NCI-H460 (cell line): ENCODE results near the gene PACRG. TPM values are rescaled to one million over a fixed set of nuclear protein-coding genes. Genes with fewer than 3 reads are reported as not detected.
A peak's percentile ranks its signal among the peaks of the same experiment; 100 is the strongest.

ENCODE experiments used
- DNase-seq: peaks from one replicate; pipeline ENCODE4 v3.0.0-alpha.2; 2016; ENCODE audit warnings: low read depth; ENCODE audit errors: extremely low read depth
- total RNA-seq: library from RNA; depleted of rRNA; stranded (reverse); fragments of >200 nt; shearing (Covaris generic); gene quantifications from 2 replicates; pipeline ENCODE4 v1.2.3, GENCODE V29; 2014

The PACRG gene
- total RNA-seq, 1 experiment from 2014 or later = 0.15 TPM

DNA sequence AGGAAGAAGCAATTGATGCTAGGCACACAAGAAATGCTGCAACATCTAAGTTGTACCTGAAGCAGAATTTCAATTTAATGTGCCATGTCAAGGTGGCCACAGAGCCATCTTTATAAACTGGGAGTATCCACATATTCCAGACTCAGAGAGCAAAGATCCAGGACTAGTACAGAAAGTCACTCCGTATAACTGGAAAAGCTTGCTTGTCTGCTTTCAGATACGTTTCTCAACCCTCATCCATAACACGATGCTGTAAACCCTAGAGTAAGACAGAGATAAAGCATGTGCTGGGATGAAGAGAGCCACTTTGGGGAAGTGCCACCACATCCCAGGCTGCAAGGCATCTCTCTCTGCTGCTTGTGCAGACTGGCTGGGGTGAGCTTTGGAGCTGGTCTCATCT is 134.7 kb downstream of the PACRG start:
- no peak for DNase-seq

DNA sequence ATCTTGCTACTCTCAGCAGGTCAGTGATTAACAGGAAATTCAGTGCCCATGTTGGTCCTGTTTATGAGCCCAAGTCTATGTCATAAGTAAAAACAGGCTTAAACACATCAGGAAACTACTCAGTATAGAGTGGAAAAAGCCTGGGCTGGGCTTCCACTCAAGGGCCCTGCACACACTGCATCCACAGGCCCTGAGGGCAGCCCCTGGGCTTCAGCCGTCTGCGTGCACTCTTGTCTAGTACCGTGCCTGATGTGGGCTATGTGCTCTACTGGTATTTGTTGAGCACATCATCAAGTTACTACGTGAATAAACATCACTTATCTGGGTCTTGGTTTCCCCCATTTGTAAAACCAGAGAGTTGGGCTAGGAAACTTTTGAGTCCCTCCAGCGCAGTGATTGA is 135.2 kb downstream of the PACRG start:
- no peak for DNase-seq

DNA sequence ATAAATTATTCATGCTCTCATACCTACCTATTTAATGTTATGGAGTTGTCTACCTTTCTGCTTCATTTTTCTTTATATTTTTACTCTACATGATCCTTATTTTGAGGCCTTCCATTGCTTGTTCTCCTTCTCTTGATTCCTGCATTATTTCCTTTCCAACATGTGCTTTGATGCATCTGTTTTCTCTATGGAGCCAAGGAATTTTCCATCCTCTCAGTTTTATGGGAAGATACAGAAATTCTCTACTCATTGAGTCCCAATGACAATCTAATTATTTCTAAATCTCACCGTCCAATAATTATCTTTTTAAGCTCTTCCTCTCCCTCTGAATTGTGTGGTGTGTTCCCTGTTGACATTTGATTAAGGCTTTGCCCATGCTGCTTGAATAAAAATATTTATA is 136.0 kb downstream of the PACRG start:
- DNase-seq = no peak

DNA sequence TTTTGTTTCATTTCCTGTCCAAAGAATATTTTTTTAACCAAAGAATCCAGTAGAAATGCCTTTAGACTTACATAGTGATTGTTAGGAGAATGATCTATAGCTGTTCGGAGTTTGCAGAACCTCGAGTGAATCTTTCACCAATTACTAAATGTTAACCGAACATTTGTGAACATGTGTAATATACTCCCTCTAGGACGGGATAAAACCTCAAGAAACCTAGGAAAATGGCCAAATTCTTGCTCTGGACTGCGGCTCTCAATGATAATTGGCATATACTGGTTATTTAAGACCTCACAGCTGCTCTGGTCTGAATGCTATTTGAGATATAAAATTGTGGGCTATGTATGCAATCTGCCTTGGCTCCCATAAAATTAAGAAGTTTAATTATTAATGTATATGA is 137.1 kb downstream of the PACRG start:
- DNase-seq = no peak

DNA sequence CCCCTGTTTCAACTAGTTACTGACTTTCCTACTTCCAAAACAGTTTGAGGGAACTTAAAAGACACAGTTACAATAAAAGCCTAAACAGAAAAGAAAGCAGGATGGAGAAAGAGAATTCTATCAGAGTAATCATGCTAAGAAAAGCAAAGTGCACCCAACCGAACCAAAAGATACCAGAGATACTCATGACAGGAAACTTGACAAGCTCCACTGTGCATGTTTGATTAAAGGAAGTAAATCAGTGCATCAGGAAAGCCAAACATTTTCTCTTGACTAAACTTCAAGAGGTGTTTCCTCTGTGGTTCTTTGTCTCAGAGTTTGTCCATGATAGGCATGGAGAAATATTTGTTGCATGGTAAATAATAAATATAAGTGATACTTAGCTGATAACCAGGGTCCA is 138.9 kb downstream of the PACRG start:
- DNase-seq = no peak

DNA sequence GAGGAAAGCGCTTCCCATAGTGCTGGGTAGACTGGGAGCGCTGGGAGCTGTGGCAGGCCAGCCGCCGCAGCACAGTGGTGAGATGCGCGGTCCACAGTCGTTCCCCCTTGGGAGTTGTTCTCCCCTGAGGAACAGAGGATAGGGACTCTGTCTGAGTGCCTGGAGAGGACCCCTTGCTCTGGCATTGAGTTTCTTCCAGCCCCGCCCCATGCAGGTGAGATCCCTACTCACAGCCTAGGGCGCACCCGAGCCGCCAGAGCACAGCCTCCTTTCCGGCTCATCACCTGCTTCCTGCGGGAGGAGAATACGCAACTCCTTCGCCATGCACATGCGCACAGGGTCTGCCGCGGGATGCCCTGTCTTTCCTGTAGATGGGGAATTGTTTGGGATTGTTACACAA is 140.6 kb downstream of the PACRG start:
- no peak for DNase-seq

DNA sequence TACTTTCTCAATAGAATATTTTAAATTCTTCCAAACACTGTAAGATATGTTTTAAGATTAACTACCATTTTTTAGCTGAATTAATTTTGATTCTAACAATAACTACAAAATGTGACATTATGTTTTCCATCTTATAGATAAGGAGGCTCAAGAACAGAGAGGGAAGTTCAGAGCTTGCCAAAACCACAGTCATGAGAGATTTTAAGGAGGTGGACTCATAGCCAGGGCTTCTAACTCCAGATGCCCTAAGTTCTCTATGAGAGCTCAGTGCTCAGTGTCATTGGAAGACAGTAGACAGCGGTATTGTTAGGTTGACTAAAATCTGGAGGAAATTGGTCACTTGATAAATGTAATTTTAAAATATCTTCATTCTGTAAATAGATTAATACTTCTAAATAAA is 144.2 kb downstream of the PACRG start:
- DNase-seq = no peak

DNA sequence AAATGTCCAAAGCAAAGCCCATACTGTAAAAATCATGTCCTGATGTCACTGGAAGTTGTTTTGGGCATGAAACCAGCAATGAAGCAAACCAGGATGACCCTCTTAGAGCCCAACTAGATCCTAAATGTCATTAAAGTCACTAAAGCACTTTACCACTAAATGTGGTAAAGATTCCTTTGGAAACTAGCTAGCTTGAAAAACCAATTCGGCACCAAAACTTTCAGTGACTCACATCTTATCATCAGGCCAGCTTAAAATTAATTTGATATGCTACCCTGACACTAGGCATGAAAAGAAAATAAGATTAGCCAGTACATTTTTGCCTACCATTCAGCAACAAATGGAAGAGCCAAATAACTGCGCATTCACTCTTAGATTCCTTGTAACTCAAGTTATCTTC is 145.8 kb downstream of the PACRG start:
- no peak for DNase-seq

DNA sequence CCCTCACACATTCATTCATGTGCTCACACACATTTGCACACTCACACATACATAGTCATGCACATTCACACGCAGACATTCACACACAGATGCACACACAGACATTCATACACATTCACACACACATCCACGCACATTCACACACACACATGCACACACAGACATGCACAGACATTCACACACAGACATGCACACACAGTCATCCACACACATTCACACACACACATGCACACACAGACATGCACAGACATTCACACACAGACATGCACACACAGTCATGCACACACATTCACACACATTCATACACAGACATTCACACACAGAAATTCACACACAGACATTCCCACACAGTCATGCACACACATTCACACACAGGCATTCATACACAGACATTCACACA is 147.3 kb downstream of the PACRG start:
- DNase-seq = no peak

DNA sequence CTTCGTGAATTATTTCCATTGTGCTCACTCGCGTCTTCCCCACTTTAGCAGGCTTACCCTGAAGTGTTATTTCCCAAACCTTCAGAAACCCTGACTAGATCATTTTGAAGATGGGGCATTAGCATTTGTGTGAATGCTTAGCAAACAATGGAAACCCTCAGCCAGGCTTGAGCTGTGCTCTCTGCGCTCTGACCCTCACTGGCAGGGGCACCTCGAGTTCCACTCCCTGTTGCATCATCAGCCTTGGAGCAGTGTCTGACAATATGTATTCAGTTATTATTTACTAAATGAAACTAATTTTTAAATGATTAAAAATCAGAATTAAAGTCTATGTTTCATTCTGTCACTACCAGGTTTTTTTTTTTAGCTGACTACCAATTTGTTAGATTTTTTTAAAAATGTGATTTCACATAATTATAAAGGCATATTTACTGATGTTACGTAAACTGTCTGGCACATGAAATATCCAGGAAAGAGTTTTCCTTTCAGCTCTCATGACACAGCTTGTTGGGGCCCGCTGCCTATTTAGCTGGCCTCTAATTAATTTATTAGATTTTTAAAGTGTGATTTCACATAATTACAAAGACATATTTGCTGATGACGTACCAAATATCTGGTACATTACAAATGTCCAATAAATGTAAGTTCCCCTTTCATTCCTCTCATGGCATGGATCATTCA is 155.2 kb downstream of the PACRG start:
- DNase-seq = no peak

DNA sequence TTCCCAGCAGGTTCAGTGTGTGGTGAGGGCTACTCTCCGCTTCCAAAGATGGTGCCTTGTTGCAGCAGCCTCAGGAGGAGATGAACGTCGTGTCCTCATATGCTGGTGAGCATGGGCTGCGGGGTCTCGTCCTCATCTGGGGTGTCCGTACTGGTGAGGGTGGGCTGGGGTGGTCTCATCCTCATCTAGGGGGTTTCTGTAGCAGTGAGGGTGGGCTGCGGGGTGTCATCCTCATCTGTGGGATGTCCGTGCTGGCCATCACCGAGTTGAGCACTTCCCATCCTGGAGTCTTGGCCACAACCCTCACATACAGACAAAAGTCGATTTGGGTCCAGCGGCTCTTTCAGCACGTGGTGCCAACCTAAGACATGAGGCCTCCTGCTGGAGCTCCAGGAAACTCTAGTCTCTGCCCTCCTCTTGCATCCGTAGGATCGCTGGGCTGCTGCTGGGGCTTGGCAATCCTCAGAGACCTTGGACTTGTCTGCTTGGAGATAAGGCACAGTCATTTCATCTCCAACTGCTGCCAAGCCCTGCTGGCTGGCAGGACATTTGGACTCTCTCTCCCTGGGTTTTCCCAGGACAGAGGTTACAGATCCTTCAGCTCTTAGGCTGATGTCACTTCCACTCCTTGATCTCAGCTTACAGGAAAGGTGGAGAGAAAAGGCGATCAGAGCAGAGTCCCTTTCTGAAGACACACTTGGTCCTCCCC is 160.4 kb downstream of the PACRG start:
- DNase-seq = no peak

DNA sequence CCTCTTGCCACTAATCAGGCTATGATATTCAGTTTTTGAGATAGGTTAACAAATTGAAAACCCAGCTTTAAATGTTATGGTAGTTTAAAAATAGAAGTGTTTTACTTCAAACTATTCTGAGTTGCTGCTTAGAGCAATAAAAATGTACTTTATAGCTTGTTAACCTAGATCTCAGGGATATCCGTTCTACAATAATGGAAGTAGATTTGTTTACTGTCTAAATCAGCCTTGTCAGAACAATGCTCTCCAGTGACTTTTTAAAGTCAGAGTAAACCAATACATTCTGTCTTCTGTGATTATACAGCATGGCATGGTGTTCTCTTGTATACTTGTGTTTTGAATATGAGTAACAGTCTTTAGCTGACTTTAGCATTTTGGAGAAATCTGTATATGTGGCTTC is 161.5 kb downstream of the PACRG start:
- no peak for DNase-seq

DNA sequence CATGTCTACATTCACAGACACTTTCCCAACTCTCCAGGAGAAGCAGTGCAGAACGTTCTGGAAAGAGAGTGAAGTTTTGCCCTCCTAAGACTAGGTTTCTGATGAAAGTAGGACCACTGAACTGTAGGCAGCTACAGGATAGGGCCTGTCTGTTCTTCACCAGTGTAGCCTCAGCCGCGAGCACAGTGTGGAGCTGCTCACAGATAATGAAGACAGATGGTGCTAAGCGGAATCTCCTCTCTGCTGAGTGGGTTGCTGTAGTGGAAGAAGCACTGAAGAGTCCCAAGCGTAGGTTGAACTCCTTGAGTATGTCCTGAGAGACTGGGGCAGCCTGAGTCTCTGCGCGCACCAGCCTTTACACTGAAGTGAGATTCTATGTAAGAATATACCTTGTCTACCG is 170.2 kb downstream of the PACRG start:
- DNase-seq = no peak

DNA sequence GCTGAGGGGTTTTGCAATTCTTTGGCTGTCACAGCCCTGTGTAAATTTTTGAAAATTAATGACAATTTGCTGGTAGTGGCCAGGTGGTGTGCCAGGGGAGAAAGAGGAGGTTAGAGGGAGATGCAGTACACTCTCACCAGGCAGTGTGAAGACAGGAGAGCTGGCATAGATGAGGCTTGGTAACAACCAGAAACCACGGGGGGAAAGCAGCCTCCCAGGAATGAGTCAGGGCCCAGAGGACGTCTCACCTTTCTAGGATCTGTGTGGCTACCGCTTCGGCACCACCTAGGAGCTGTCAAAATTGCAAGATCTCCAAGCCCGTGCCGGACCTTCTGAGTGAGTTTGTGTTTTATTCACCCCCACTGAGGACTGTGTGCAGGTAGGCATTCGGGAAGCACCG is 171.4 kb downstream of the PACRG start:
- DNase-seq = no peak

DNA sequence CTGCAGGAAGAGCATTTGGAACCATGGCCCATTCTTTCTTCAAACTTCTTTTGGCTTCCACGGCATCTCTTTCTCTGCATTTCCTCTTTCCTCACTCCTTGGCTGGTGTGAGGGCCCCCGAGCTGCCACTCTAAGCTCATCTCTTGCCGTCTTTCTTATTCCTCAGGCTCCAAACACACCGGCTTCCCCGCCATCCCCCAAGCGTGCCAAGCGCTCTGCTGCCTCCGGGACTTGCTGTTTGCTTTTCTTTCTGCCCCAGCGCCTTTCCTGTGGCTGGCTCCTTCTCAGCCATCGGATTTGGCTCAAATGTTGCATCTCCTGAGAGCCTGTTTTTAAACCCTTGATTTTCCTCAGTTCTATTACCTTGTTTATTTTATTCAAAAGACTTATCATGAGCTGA is 172.7 kb downstream of the PACRG start:
- no peak for DNase-seq

DNA sequence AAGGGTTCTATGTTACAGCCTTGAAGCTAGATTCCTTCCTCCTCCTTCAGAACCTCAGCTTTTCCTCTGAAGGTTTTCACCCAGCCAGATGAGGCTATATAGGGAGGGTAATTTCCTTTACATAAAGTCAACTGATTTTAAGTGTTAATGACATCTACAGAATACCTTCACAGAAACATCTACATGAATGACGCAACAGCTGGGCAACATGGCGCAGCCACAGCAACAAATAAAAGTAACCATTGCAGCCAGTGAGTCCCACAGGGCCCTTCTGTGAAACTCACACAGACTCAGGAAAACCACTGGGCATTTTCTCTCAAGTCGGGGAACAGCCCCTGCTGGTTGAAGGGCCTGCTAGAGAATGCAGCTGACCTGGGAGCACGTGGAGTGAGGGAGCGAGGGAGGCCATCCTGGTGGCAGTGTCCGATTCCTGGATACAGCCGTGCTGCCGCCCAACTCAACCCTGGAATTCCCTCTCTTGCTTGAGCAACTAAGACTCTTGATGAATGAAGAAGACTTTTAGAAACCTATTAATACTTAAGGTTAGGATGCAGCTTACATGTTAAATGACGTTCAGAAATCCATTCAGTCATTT is 176.4 kb downstream of the PACRG start:
- no peak for DNase-seq

DNA sequence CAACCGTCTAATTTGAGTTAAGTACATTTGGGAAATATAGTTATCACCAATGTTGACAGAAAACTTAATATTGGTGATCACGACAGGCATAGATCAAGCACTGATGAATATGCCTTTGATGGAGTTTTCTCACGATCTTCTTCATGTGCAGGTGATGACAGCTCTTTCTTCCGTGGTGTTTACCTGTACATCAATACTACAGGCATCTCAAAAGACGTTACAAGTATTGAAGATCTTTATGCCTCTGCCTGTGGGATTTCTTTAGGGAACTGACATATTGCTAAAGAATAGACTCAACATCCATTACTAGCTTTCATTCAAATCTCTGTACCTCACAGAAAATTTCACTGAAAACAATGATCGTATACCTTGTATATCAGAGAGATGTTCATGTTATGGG is 178.7 kb downstream of the PACRG start:
- no peak for DNase-seq

DNA sequence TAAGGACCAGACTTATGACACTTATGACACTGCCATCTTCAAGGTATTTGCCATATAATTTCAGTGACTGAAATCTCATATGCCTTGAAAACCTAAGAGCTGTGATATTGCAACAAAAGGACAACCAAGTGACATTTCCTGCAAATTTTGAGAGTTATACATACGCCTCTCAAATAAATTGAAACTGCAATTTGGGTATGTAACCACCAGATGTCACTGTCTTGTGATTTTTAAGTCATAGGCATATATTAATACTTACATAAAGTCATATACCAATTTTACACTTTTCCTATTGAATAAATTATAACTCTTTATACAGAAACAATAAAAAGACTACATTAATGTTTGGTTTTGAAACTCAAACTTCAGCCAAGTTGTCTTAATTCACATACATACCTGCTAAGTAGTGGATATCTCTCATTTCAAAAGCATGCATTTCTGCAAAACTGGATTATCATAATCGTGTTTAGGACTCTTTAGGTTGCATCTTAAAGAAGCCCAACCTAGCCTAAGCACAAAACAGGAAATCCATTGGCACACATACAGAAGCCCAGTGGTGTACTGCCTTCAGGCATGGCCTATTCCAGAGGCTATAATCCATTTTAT is 180.2 kb downstream of the PACRG start:
- peak; percentile 5 for DNase-seq

DNA sequence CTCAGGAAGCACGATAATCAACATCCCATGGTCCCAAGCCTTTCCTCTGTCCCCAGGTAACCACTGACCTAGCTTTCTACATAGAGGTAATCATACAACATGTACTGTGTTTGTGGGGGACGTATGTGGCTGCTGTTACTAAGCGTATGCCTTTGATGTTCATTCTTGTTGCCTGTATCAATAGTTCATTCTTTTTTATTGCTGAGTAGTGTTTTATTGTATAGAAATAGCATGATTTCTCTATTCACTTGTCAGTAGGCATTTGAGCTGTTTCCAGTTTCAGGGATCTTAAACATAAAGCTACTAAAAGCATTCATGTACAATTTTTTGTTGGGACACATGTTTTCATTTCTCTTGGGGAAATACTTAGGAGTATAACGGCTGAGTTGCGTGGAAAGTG is 185.4 kb downstream of the PACRG start:
- no peak for DNase-seq

DNA sequence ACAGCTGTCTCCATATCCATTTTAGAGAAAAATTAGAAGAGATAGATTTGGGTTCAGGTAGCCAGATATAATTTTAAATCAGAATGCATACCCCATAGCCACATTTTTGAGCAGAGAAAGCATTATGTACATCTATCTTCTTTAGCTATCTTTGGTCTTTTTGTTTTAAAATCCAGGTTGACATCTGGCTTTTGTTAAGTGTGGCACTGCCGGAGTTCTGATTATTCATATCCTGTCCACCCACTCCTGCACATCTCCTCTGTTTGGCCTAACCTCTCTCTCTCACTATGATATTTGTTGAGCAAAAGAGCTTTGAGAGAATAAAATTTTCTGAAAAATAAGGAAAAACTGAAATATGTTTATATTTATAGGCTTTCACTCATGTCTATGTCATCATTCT is 189.7 kb downstream of the PACRG start:
- DNase-seq = no peak

DNA sequence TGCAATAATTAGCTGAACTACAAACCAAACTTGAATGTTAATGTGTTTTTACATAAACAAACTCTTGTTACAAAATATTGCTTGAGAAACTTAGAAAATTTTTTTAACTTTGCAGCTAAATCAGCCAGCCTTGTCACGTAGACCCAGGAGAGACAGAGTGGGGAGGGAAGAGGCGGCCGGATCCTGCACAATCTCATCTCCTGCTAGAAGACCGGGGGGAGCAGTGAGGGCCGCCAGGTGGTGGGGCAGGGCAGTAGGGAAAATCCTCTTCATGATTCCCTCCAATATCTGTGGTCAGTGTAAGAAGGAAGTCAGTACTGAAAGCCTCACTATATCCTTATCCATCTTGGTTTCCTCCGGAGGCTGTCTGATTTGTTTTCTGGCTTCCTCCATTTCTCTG is 193.3 kb downstream of the PACRG start:
- no peak for DNase-seq

DNA sequence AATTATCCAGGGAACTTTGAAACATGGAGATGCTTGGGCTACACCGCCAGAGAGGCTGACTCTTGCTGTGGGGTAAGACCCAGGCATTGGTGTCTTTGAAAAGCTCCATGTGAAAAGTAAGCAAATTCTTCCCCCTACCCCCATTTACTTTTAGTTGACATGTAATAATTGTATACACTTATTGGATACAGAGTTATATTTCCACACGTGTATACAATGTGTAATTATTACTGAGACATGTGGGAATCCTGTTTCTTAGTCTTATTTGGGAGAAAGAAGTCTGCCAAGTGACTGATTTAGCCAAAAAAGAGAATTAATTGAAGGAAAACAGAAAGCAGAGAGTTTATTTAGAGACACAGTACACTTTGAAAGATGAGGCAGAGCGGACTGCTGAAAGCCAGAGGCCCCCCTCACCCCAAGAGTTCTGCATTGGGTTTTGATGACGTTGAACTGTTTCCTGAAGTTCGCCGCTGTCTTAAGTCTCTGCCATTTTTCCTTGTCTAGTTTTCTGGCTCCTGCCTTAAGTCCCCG is 193.8 kb downstream of the PACRG start:
- DNase-seq = no peak
